GM13976 (cell line): ENCODE measurements around the gene MAP3K12.

Experiments
- DNase-seq: peaks from one replicate; pipeline ENCODE4 v3.0.0; 2012; ENCODE audit warnings: low spot score
- CTCF ChIP-seq: IDR thresholded peaks from 2 replicates; pipeline ENCODE4 v1.5.1; 2012; ENCODE audit warnings: borderline replicate concordance, mild to moderate bottlenecking; ENCODE audit not compliant: insufficient read depth; ENCODE audit errors: extremely low read depth, missing control alignments, control extremely low read depth
- in situ Hi-C: fragments of 300-500 bp; cut with MboI; formaldehyde crosslinking; loops from one replicate; pipeline ENCODE4 v1.12.0; 2022; ENCODE audit warnings: low sequenced_read_pairs, mixed read lengths, inconsistent platforms; ENCODE audit not compliant: unreplicated experiment

MAP3K12 gene

GRCh38 chr12:53500142-53500775, 1.0 kb upstream of the MAP3K12 start:
- in situ Hi-C loops, result no loop called here
- DNase-seq, result no peak
- no peak for TF ChIP-seq CTCF

- TF ChIP-seq CTCF, result no peak
- in situ Hi-C loops, result no loop called here
Observed at GRCh38 chr12:53498235-53498630, 1.0 kb downstream of the MAP3K12 start.

GRCh38 chr12:53497461-53497860, 1.8 kb downstream of the MAP3K12 start:
- TF ChIP-seq CTCF, result no peak
- in situ Hi-C loops, result no loop called here
- DNase-seq, result no peak

More at GRCh38 chr12:53498235-53498630, 1.0 kb downstream of the MAP3K12 start:
- no peak for DNase-seq

GRCh38 chr12:53496752-53497032, 2.6 kb downstream of the MAP3K12 start:
- no peak for TF ChIP-seq CTCF
- in situ Hi-C loops, result no loop called here

GRCh38 chr12:53495903-53496751, 3.1 kb downstream of the MAP3K12 start:
- in situ Hi-C loops, result no loop called here
- DNase-seq, result no peak
- no peak for TF ChIP-seq CTCF

More at GRCh38 chr12:53496752-53497032, 2.6 kb downstream of the MAP3K12 start:
- DNase-seq, result no peak

- DNase-seq, result no peak
- in situ Hi-C loops, result no loop called here
- no peak for TF ChIP-seq CTCF
Observed at GRCh38 chr12:53493610-53494391, 5.5 kb downstream of the MAP3K12 start.
